ENCODE measurements around the gene SHISA8.

The SHISA8 gene

GRCh38 chr22:41933411-41934177 is 18.7 kb upstream of the SHISA8 start:
- no peak for DNase-seq

- DNase-seq = no peak
Observed at GRCh38 chr22:41932353-41932752, 17.5 kb upstream of the SHISA8 start.

- DNase-seq = no peak
Observed at GRCh38 chr22:41931701-41932269, 16.9 kb upstream of the SHISA8 start.

GRCh38 chr22:41929418-41929810 is 14.5 kb upstream of the SHISA8 start:
- peak; percentile 19 for DNase-seq

GRCh38 chr22:41928593-41929417 is 13.9 kb upstream of the SHISA8 start:
- no peak for DNase-seq

GRCh38 chr22:41927813-41928212 is 12.9 kb upstream of the SHISA8 start:
- no peak for DNase-seq

- peak; percentile 23 for DNase-seq
Observed at GRCh38 chr22:41925783-41926460, 11.0 kb upstream of the SHISA8 start.

- no peak for DNase-seq
Observed at GRCh38 chr22:41923595-41924276, 8.9 kb upstream of the SHISA8 start.

GRCh38 chr22:41922940-41923594 is 8.2 kb upstream of the SHISA8 start:
- no peak for DNase-seq

GRCh38 chr22:41922328-41922727 is 7.5 kb upstream of the SHISA8 start:
- DNase-seq = no peak

- DNase-seq = no peak
Observed at GRCh38 chr22:41920271-41920976, 5.5 kb upstream of the SHISA8 start.

- no peak for DNase-seq
Observed at GRCh38 chr22:41919357-41920224, 4.7 kb upstream of the SHISA8 start.

GRCh38 chr22:41917903-41918791 is 3.3 kb upstream of the SHISA8 start:
- peak; percentile 35 for DNase-seq

- DNase-seq = peak; percentile 32
Observed at GRCh38 chr22:41917375-41917902, 2.6 kb upstream of the SHISA8 start.

- no peak for DNase-seq
Observed at GRCh38 chr22:41916745-41917358, 2.0 kb upstream of the SHISA8 start.

GRCh38 chr22:41915786-41916493 is 1.1 kb upstream of the SHISA8 start:
- DNase-seq = no peak

- no peak for DNase-seq
Observed at GRCh38 chr22:41914611-41915034, 251 bp downstream of the SHISA8 start.

Measured in NCI-H2029 treated with DMSO at 0.1 percent for 48 hours (cell line).